ENCODE results near the gene TRERF1.
"Not testable (repeated sequence)": the region's sequence is repeated elsewhere in the genome, so short reads cannot be mapped to it uniquely, and the experiment has no call there.

The TRERF1 gene

GRCh38 chr6:42229506-42230119 is 222.1 kb downstream of the TRERF1 start:
- in situ Hi-C loops (cut with HindIII; ENCODE audit: low pct_ligation_motif_present, low pct_unique_long_range_greater_than_20kb, low sequenced_read_pairs): no loop called here
- DNase-seq: no peak

GRCh38 chr6:42228305-42228704 is 223.4 kb downstream of the TRERF1 start:
- DNase-seq: no peak
- in situ Hi-C loops (cut with HindIII; ENCODE audit: low pct_ligation_motif_present, low pct_unique_long_range_greater_than_20kb, low sequenced_read_pairs): no loop called here

- in situ Hi-C loops (cut with HindIII; ENCODE audit: low pct_ligation_motif_present, low pct_unique_long_range_greater_than_20kb, low sequenced_read_pairs): no loop called here
- DNase-seq: no peak
Observed at GRCh38 chr6:42227173-42227850, 224.4 kb downstream of the TRERF1 start.

GRCh38 chr6:42226645-42227143 is 225.0 kb downstream of the TRERF1 start:
- peak; percentile 87 for DNase-seq
- in situ Hi-C loops (cut with HindIII; ENCODE audit: low pct_ligation_motif_present, low pct_unique_long_range_greater_than_20kb, low sequenced_read_pairs): no loop called here

- in situ Hi-C loops (cut with HindIII; ENCODE audit: low pct_ligation_motif_present, low pct_unique_long_range_greater_than_20kb, low sequenced_read_pairs): no loop called here
- peak; percentile 63 for DNase-seq
Observed at GRCh38 chr6:42226161-42226611, 225.5 kb downstream of the TRERF1 start.

- DNase-seq: peak; percentile 19
- in situ Hi-C loops (cut with HindIII; ENCODE audit: low pct_ligation_motif_present, low pct_unique_long_range_greater_than_20kb, low sequenced_read_pairs): no loop called here
Observed at GRCh38 chr6:42225419-42225818, 226.3 kb downstream of the TRERF1 start.

GRCh38 chr6:42225029-42225339 is 226.7 kb downstream of the TRERF1 start:
- DNase-seq: no peak
- in situ Hi-C loops (cut with HindIII; ENCODE audit: low pct_ligation_motif_present, low pct_unique_long_range_greater_than_20kb, low sequenced_read_pairs): no loop called here

GRCh38 chr6:42224222-42225028 is 227.3 kb downstream of the TRERF1 start:
- in situ Hi-C loops (cut with HindIII; ENCODE audit: low pct_ligation_motif_present, low pct_unique_long_range_greater_than_20kb, low sequenced_read_pairs): no loop called here
- DNase-seq: peak; percentile 92

- DNase-seq: no peak
- in situ Hi-C loops (cut with HindIII; ENCODE audit: low pct_ligation_motif_present, low pct_unique_long_range_greater_than_20kb, low sequenced_read_pairs): no loop called here
Observed at GRCh38 chr6:42222448-42222847, 229.3 kb downstream of the TRERF1 start.

- no peak for DNase-seq
- in situ Hi-C loops (cut with HindIII; ENCODE audit: low pct_ligation_motif_present, low pct_unique_long_range_greater_than_20kb, low sequenced_read_pairs): no loop called here
Observed at GRCh38 chr6:42221546-42221945, 230.2 kb downstream of the TRERF1 start.

- in situ Hi-C loops (cut with HindIII; ENCODE audit: low pct_ligation_motif_present, low pct_unique_long_range_greater_than_20kb, low sequenced_read_pairs): no loop called here
- no peak for DNase-seq
Observed at GRCh38 chr6:42220807-42221206, 230.9 kb downstream of the TRERF1 start.

GRCh38 chr6:42217519-42218367 is 234.0 kb downstream of the TRERF1 start, which contains the start of gene MRPS10:
Gene MRPS10 (minus strand): TSS chr6:42217861. CDS start chr6:42217849, 12 bp downstream.
- peak; percentile 94 for DNase-seq
- in situ Hi-C loops (cut with HindIII; ENCODE audit: low pct_ligation_motif_present, low pct_unique_long_range_greater_than_20kb, low sequenced_read_pairs): no loop called here

- DNase-seq: no peak
- in situ Hi-C loops (cut with HindIII; ENCODE audit: low pct_ligation_motif_present, low pct_unique_long_range_greater_than_20kb, low sequenced_read_pairs): no loop called here
Observed at GRCh38 chr6:42217157-42217518, 234.6 kb downstream of the TRERF1 start.

- DNase-seq; in situ Hi-C loops (cut with HindIII; ENCODE audit: low pct_ligation_motif_present, low pct_unique_long_range_greater_than_20kb, low sequenced_read_pairs): not testable (repeated sequence)
Observed at GRCh38 chr6:42216495-42216894, 235.2 kb downstream of the TRERF1 start.

GRCh38 chr6:42212442-42212841 is 239.3 kb downstream of the TRERF1 start:
- in situ Hi-C loops (cut with HindIII; ENCODE audit: low pct_ligation_motif_present, low pct_unique_long_range_greater_than_20kb, low sequenced_read_pairs): no loop called here
- no peak for DNase-seq

GRCh38 chr6:42211726-42212125 is 240.0 kb downstream of the TRERF1 start:
- in situ Hi-C loops (cut with HindIII; ENCODE audit: low pct_ligation_motif_present, low pct_unique_long_range_greater_than_20kb, low sequenced_read_pairs): no loop called here
- no peak for DNase-seq

GRCh38 chr6:42210551-42210950 is 241.2 kb downstream of the TRERF1 start:
- no peak for DNase-seq
- in situ Hi-C loops (cut with HindIII; ENCODE audit: low pct_ligation_motif_present, low pct_unique_long_range_greater_than_20kb, low sequenced_read_pairs): no loop called here

- DNase-seq; in situ Hi-C loops (cut with HindIII; ENCODE audit: low pct_ligation_motif_present, low pct_unique_long_range_greater_than_20kb, low sequenced_read_pairs): not testable (repeated sequence)
Observed at GRCh38 chr6:42207559-42207958, 244.2 kb downstream of the TRERF1 start.
